Hepatocyte (in vitro differentiated cells): ENCODE measurements around the gene SLC48A1. TPM values are rescaled to one million over a fixed set of nuclear protein-coding genes. Genes with fewer than 3 reads are reported as not detected.

Source experiments
- DNase-seq: peaks from one replicate; pipeline ENCODE4 v3.0.0-alpha.2; 2016; ENCODE audit warnings: low spot score
- H2AFZ ChIP-seq: fragments of 200-600 bp; sonication (generic); 2 replicates; pipeline ENCODE4 v1.6.0; 2016; ENCODE audit warnings: antibody characterized with exemption, mild to moderate bottlenecking
- H3K27ac ChIP-seq: fragments of 200-600 bp; sonication (generic); 2 replicates; pipeline ENCODE4 v1.5.1; 2016; ENCODE audit warnings: mild to moderate bottlenecking
- H3K27me3 ChIP-seq: fragments of 200-600 bp; sonication (generic); 2 replicates; pipeline ENCODE4 v1.6.1; 2016
- H3K36me3 ChIP-seq: fragments of 200-600 bp; sonication (generic); replicated peaks from 2 replicates; pipeline ENCODE4 v1.5.1; 2016; ENCODE audit warnings: low read depth; ENCODE audit not compliant: insufficient read depth
- H3K4me1 ChIP-seq: fragments of 200-600 bp; sonication (generic); 2 replicates; pipeline ENCODE4 v1.5.1; 2016; ENCODE audit warnings: mild to moderate bottlenecking, moderate library complexity; ENCODE audit not compliant: insufficient read depth
- H3K4me2 ChIP-seq: fragments of 200-600 bp; sonication (generic); 2 replicates; pipeline ENCODE4 v1.6.0; 2016
- H3K4me3 ChIP-seq: fragments of 200-600 bp; sonication (generic); 2 replicates; pipeline ENCODE4 v1.5.1; 2016; ENCODE audit warnings: mild to moderate bottlenecking
- H3K79me2 ChIP-seq: fragments of 200-600 bp; sonication (generic); 2 replicates; pipeline ENCODE4 v1.6.0; 2017; ENCODE audit warnings: mild to moderate bottlenecking
- H3K9me2 ChIP-seq: fragments of 200-600 bp; sonication (generic); replicated peaks from 2 replicates; pipeline ENCODE4 v1.6.0; 2017; ENCODE audit warnings: mild to moderate bottlenecking; ENCODE audit not compliant: insufficient read depth
- H3K9me3 ChIP-seq: fragments of 200-600 bp; sonication (generic); 2 replicates; pipeline ENCODE4 v1.5.1; 2016; ENCODE audit warnings: low read depth, mild to moderate bottlenecking
- H4K20me1 ChIP-seq: fragments of 200-600 bp; sonication (generic); 2 replicates; pipeline ENCODE4 v1.6.0; 2016; ENCODE audit warnings: mild to moderate bottlenecking; ENCODE audit not compliant: insufficient read depth, poor library complexity, severe bottlenecking
- EZH2 ChIP-seq: fragments of 200-600 bp; sonication (generic); IDR thresholded peaks from 2 replicates; pipeline ENCODE4 v1.6.1; 2016; ENCODE audit warnings: antibody characterized with exemption, mild to moderate bottlenecking, borderline replicate concordance
- EZH2phosphoT487 ChIP-seq: fragments of 200-600 bp; sonication (generic); IDR thresholded peaks from one replicate; pipeline ENCODE4 v1.6.1; 2018; ENCODE audit warnings: antibody characterized with exemption, mild to moderate bottlenecking, low read depth, moderate library complexity; ENCODE audit not compliant: unreplicated experiment, severe bottlenecking
- WGBS: methylation state at CpG from one replicate; pipeline ENCODE4 v1.1.6; 2016; ENCODE audit warnings: low lambda C conversion rate; ENCODE audit errors: missing lambda C conversion rate; 5-methylcytosine and 5-hydroxymethylcytosine counted together
- polyA plus RNA-seq: library from polyadenylated mRNA; unstranded; fragments of >200 nt; fragmentation: Nextera tagmentation; extraction: Ambion mirVana; gene quantifications from 2 replicates; pipeline ENCODE4 v1.2.1, GENCODE V29; 2016
- total RNA-seq: library from RNA; depleted of rRNA; stranded (reverse); fragments of >200 nt; gene quantifications from 2 replicates; pipeline ENCODE4 v1.2.3, GENCODE V29; 2014
- TF ChIP-seq, protein P1 (sequence below): fragments of 200-600 bp; sonication (generic); IDR thresholded peaks from 2 replicates; pipeline ENCODE4 v1.5.1; 2016; ENCODE audit warnings: antibody characterized with exemption, mild to moderate bottlenecking; ENCODE audit not compliant: poor library complexity

The SLC48A1 gene
- total and polyA plus RNA-seq, 2 experiments from 2014 or later: 11.2 to 22.6 TPM

DNA sequence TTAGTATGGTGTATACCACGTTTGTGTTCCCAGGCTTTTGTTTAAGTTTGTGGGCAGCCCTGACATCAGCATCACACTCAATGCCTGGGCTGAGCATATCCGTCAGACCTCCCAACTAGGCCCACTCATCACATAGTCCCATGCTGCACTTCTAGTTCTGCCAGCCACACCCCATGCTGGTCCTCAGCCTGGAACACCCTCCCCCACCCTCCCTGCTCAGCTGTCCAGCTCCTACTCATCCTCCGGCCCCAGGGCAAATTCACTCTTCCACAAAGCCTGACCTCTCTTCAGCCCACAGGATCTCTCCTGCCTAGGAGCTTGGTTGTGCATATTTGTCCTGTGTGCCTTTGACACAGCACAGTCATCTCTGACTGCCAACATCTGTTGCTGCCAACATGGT is 43.8 kb upstream of the SLC48A1 start:
- no peaks in the 10 kb centered on the region for H3K4me1 ChIP-seq
- no peaks in the 10 kb centered on the region for H3K9me2 ChIP-seq
- TF ChIP-seq EZH2phosphoT487: no peak
- TF ChIP-seq EZH2: no peak
- TF ChIP-seq, protein P1, sequence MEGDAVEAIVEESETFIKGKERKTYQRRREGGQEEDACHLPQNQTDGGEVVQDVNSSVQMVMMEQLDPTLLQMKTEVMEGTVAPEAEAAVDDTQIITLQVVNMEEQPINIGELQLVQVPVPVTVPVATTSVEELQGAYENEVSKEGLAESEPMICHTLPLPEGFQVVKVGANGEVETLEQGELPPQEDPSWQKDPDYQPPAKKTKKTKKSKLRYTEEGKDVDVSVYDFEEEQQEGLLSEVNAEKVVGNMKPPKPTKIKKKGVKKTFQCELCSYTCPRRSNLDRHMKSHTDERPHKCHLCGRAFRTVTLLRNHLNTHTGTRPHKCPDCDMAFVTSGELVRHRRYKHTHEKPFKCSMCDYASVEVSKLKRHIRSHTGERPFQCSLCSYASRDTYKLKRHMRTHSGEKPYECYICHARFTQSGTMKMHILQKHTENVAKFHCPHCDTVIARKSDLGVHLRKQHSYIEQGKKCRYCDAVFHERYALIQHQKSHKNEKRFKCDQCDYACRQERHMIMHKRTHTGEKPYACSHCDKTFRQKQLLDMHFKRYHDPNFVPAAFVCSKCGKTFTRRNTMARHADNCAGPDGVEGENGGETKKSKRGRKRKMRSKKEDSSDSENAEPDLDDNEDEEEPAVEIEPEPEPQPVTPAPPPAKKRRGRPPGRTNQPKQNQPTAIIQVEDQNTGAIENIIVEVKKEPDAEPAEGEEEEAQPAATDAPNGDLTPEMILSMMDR: no peak
- H3K4me2 ChIP-seq: no peak overlapping the region
- no peaks in the 10 kb centered on the region for H3K9me3 ChIP-seq
- H3K27ac ChIP-seq: no peak overlapping the region
- no peak overlapping the region for H2AFZ ChIP-seq
- no peaks in the 10 kb centered on the region for H4K20me1 ChIP-seq
- WGBS: 60% methylated on average over 3 of the region's 3 CpGs
- no peak overlapping the region for H3K4me3 ChIP-seq
- H3K36me3 ChIP-seq: no peaks in the 10 kb centered on the region
- no peak for DNase-seq
- no peaks in the 10 kb centered on the region for H3K27me3 ChIP-seq
- no peaks in the 10 kb centered on the region for H3K79me2 ChIP-seq

DNA sequence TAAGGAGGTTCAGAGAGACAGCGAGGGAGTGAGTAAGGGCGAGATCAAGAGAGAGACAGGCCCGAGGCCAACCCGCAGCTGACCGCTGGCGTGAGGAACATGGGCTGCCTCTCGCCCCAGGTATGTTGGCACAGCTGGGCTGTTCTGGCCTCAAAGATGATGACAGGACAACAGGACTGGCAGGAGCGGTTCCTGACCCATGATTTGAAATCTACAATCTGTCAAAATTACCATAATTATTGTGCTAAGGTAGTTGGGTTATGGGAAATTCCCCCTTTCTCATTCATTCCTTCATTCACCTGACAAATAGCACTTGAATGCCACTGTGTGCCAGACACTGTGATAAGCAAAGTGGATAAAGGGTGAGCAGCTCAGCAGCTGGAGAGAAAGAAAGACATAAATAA is 42.7 kb upstream of the SLC48A1 start:
- Histone ChIP-seq H3K4me2 (no peak overlapping the region), H3K4me1 (peaks cover 8% of the 10 kb centered on the region), H3K27me3 (no peaks in the 10 kb centered on the region), H3K4me3 (no peak overlapping the region), H3K9me2 (no peaks in the 10 kb centered on the region), H3K79me2 (no peaks in the 10 kb centered on the region), H3K9me3 (no peaks in the 10 kb centered on the region), H4K20me1 (no peaks in the 10 kb centered on the region), H3K27ac (no peak overlapping the region), H2AFZ (no peak overlapping the region), H3K36me3 (no peaks in the 10 kb centered on the region)
- 91% methylated on average over 8 of the region's 8 CpGs for WGBS
- no peak for DNase-seq
- TF ChIP-seq EZH2: no peak
- TF ChIP-seq EZH2phosphoT487: no peak
- TF ChIP-seq, protein P1: no peak

DNA sequence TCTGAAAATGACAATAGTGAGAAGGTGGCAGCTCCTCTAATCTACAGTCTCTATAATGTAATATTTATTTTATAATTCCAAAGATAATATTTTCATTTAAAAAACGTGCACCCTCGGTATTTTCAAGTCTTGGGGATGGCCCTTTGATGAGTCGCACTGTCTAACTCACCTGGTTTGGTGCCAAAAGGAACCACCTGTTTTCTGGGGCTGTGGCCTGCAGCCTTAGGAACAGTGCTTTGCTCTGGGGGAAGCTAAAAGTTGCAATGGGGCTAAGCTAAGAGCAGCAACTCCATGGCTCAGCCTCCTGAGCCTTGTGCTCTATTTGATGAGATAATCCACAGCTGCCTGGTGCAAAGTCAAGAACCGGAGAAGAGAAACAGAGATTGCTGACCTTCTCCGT is 41.3 kb upstream of the SLC48A1 start:
- WGBS: 90% methylated on average over 4 of the region's 5 CpGs
- Histone ChIP-seq H3K36me3 (no peaks in the 10 kb centered on the region), H4K20me1 (no peaks in the 10 kb centered on the region), H3K9me2 (no peaks in the 10 kb centered on the region), H3K4me2 (no peak overlapping the region), H3K4me1 (peaks cover 13% of the 10 kb centered on the region), H2AFZ (no peak overlapping the region), H3K27ac (no peak overlapping the region), H3K27me3 (no peaks in the 10 kb centered on the region), H3K4me3 (no peak overlapping the region), H3K9me3 (no peaks in the 10 kb centered on the region), H3K79me2 (no peaks in the 10 kb centered on the region)
- DNase-seq: no peak
- TF ChIP-seq, protein P1: no peak
- TF ChIP-seq EZH2: no peak
- TF ChIP-seq EZH2phosphoT487: no peak

DNA sequence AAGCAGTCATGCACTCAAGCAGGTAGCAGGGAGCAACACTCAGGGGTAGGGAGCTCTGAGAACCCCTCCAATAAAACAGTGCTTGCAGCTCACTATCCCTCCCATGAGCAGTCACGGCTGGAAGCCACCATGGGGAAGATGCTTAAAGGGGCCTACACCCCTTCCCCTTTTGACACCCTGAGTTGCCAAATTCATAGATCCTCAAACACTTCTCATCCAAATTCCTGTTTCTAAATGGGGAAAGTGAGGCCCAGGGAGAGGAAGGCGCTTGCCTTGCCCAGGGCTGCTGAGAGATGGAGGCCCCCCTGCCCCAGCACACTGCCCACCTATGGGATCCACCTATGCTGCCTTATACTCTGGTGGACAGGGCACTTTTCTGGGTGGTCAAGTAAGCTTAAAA is 40.5 kb upstream of the SLC48A1 start:
- TF ChIP-seq EZH2phosphoT487: no peak
- TF ChIP-seq, protein P1: no peak
- no peak for TF ChIP-seq EZH2
- Histone ChIP-seq H2AFZ (no peak overlapping the region), H3K4me3 (no peak overlapping the region), H4K20me1 (no peaks in the 10 kb centered on the region), H3K9me2 (no peaks in the 10 kb centered on the region), H3K4me2 (no peak overlapping the region), H3K36me3 (no peaks in the 10 kb centered on the region), H3K27me3 (no peaks in the 10 kb centered on the region), H3K9me3 (no peaks in the 10 kb centered on the region), H3K79me2 (no peaks in the 10 kb centered on the region), H3K4me1 (peaks cover 17% of the 10 kb centered on the region), H3K27ac (no peak overlapping the region)
- WGBS: 87% methylated on average over 2 of the region's 2 CpGs
- no peak for DNase-seq
